WI38 (cell line): ENCODE measurements around the gene TOP1.

ENCODE experiments used
- H3K4me3 ChIP-seq: 2 replicates; pipeline ENCODE4 v1.5.1; 2011; ENCODE audit warnings: low read depth, mild to moderate bottlenecking, control low read depth, low read length
- CTCF ChIP-seq: IDR thresholded peaks from 2 replicates; pipeline ENCODE4 v1.5.1; 2012; ENCODE audit warnings: low read depth, mild to moderate bottlenecking, control low read depth, low read length

Gene TOP1

DNA sequence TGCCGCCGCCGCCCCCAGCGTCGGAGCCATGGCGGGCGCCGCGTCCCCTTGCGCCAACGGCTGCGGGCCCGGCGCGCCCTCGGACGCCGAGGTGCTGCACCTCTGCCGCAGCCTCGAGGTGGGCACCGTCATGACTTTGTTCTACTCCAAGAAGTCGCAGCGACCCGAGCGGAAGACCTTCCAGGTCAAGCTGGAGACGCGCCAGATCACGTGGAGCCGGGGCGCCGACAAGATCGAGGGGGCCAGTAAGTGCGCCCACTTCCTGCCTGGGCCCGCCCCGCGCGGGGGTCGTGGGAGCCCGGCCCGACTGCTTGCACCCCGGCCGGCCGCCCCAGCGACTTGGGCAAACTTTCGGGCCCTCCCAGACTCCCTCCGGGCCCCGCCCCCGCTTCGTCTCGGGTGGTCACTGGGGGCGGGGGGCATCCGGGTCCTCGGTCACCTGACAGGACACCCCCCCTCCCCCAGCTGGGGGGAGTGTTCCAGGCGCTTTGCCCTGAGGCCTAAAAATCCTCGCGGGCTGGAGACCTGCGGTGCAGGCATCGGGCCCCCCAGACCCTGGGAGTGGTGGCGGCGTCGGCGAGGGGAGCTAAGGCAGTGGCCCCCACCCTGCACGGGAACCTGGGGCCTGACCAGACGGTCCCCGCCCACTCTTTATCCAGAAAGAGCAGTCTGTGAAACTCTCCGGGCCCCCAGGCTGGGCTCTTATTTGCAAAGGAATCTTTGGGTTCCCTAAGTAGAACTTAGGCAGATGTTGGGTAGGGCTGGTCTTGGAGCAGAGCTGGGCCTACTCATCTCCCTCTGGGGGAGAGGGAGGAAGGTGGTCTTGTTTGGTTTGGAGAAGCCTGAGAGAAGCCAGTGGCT, 109.2 kb downstream of the TOP1 start:
- TF ChIP-seq CTCF: no peak
- H3K4me3 ChIP-seq: peak overlapping the region; percentile 78

DNA sequence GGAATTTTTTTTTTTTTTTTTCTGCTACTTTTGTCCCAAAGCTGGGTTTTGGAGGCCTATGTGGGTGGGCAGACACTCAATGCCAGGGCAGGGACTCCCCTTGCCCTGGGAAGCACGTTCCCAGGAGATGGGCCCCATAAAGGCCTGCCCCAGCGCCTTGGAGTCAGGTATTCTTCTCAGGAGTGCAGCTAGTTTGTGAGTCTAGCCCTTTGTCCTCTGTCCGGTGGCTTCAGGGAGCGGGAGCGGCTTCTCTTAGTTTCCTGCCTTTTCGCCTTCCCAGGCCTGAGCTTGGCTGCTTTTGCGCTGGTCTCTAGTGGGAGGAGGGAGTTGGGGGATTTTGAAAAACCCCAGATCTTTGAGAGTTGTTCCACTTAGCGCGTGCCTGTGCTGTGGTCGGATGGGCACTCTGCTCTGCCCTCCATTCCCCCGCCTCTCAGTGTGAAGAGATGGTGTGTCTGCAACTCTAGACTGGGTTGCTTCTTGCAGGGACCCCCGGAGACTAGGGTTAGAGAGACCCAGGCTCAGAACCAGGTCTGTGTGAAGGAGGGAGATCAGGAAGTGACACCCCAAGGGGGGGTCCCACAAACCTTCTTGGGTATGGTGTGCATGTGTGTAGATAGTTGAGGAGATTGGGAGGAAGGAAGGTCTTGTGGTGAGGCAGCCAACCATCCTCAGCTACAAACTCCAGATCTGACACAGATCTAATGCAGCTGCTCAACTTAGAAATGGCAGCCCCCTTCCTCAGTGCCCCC, 110.0 kb downstream of the TOP1 start:
- no peak for TF ChIP-seq CTCF
- H3K4me3 ChIP-seq: peak overlapping the region; percentile 78

- H3K4me3 ChIP-seq: peak overlapping the region; percentile 78
- TF ChIP-seq CTCF: no peak
These were observed 110.8 kb downstream of the TOP1 start for GRCh38 chr20:41139227-41140093.

GRCh38 chr20:41140226-41141133, 111.9 kb downstream of the TOP1 start:
- no peak overlapping the region for H3K4me3 ChIP-seq
- no peak for TF ChIP-seq CTCF

- no peak for TF ChIP-seq CTCF
- H3K4me3 ChIP-seq: no peak overlapping the region
These were observed 112.7 kb downstream of the TOP1 start for GRCh38 chr20:41141153-41141815.

DNA sequence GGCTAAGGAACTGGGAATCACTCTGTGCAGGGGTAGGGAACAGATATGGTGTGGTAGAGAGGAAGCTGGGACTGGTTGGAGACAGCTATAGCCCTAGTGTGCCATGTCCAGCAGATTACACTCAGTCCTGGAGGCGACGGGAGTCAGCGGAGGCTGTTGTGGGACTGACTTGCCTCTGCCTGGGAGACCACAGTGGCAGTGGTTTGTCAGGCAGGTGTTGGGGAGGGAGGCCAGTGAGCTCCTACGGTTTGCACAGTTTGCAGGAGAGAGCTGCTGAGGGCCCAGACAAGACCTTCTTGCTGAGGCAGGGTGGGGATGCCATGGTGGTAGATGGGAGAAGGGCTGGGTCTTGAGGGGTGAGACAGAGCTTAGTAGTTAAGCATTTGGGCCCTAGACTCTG, 113.6 kb downstream of the TOP1 start:
- no peak for TF ChIP-seq CTCF
- no peak overlapping the region for H3K4me3 ChIP-seq
